ENCODE measurements around the gene NRK. TPM values are rescaled to one million over a fixed set of nuclear protein-coding genes. Genes with fewer than 3 reads are reported as not detected.
"Not testable (repeated sequence)": the region's sequence is repeated elsewhere in the genome, so short reads cannot be mapped to it uniquely, and the experiment has no call there.

Gene NRK
- total RNA-seq, 1 donor from 2014 or later: 0.49 TPM

GRCh38 chrX:105999294-105999693 is 177.0 kb downstream of the NRK start:
- intact Hi-C loops (cut with DNase I): no loop called here
- no peak overlapping the region for H3K27ac ChIP-seq
- TF ChIP-seq, protein P1, sequence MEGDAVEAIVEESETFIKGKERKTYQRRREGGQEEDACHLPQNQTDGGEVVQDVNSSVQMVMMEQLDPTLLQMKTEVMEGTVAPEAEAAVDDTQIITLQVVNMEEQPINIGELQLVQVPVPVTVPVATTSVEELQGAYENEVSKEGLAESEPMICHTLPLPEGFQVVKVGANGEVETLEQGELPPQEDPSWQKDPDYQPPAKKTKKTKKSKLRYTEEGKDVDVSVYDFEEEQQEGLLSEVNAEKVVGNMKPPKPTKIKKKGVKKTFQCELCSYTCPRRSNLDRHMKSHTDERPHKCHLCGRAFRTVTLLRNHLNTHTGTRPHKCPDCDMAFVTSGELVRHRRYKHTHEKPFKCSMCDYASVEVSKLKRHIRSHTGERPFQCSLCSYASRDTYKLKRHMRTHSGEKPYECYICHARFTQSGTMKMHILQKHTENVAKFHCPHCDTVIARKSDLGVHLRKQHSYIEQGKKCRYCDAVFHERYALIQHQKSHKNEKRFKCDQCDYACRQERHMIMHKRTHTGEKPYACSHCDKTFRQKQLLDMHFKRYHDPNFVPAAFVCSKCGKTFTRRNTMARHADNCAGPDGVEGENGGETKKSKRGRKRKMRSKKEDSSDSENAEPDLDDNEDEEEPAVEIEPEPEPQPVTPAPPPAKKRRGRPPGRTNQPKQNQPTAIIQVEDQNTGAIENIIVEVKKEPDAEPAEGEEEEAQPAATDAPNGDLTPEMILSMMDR (IDR thresholded peaks at IDR 0.05): no peak
- no peak for TF ChIP-seq POLR2A (IDR thresholded peaks at IDR 0.05)
- no peak for TF ChIP-seq POLR2AphosphoS5 (IDR thresholded peaks at IDR 0.05; ENCODE audit: insufficient read depth in 1 of 2, low read depth in 1 of 2)

DNA sequence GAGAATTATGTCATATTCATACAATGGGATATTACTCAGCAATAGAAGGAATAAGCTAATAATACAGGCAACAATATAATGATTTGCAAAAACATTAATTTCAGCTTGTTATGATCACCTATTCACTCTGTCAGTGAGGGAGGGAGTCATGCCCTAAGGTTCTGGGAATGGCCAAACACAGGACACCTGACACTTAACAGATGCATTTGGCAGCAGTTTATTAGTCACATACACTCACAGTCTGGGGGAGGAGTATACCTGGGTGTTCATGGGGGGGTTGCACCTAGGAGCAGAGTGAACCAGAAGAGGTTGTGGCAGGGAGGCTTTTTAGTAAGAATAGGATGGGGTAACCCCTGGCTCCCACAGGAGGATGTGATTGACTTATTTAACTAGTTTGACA is 177.9 kb downstream of the NRK start:
- Histone ChIP-seq H3K4me3 (no peak overlapping the region), H3K27me3 (no peaks in the 10 kb centered on the region), H3K36me3 (no peaks in the 10 kb centered on the region), H3K9me3 (no peaks in the 10 kb centered on the region), H3K4me1 (no peaks in the 10 kb centered on the region), H3K27ac (no peak overlapping the region)
- DNase-seq (ENCODE audit: extremely low spot score in 2 of 2): no peak
- intact Hi-C loops (cut with DNase I): no loop called here
- no peak for TF ChIP-seq POLR2A (IDR thresholded peaks at IDR 0.05)
- TF ChIP-seq POLR2AphosphoS5 (IDR thresholded peaks at IDR 0.05; ENCODE audit: insufficient read depth in 1 of 2, low read depth in 1 of 2): no peak
- TF ChIP-seq, protein P1 (IDR thresholded peaks at IDR 0.05): no peak

More at GRCh38 chrX:105999294-105999693, 177.0 kb downstream of the NRK start:
- H3K27me3 ChIP-seq: no peaks in the 10 kb centered on the region
- H3K36me3 ChIP-seq: no peaks in the 10 kb centered on the region
- no peak for DNase-seq (ENCODE audit: extremely low spot score in 2 of 2)
- H3K4me3 ChIP-seq: no peak overlapping the region
- no peaks in the 10 kb centered on the region for H3K9me3 ChIP-seq
- no peaks in the 10 kb centered on the region for H3K4me1 ChIP-seq

- H3K27me3 ChIP-seq; H3K4me3 ChIP-seq; H3K27ac ChIP-seq; H3K36me3 ChIP-seq; H3K4me1 ChIP-seq; H3K9me3 ChIP-seq; DNase-seq (ENCODE audit: extremely low spot score in 2 of 2); intact Hi-C loops (cut with DNase I): not testable (repeated sequence)
Observed at GRCh38 chrX:106000609-106001008, 178.3 kb downstream of the NRK start.

- TF ChIP-seq, protein P1 (IDR thresholded peaks at IDR 0.05): no peak
- TF ChIP-seq POLR2AphosphoS5 (IDR thresholded peaks at IDR 0.05; ENCODE audit: insufficient read depth in 1 of 2, low read depth in 1 of 2) (no peak), POLR2A (IDR thresholded peaks at IDR 0.05) (no peak)
- Histone ChIP-seq H3K27me3 (no peaks in the 10 kb centered on the region), H3K27ac (no peak overlapping the region), H3K4me1 (no peaks in the 10 kb centered on the region), H3K4me3 (no peak overlapping the region), H3K9me3 (no peaks in the 10 kb centered on the region), H3K36me3 (no peaks in the 10 kb centered on the region)
- no peak for DNase-seq (ENCODE audit: extremely low spot score in 2 of 2)
- intact Hi-C loops (cut with DNase I): no loop called here
Observed at GRCh38 chrX:106005684-106006083, 183.3 kb downstream of the NRK start.

- no peaks in the 10 kb centered on the region for H3K36me3 ChIP-seq
- H3K9me3 ChIP-seq: no peaks in the 10 kb centered on the region
- DNase-seq (ENCODE audit: extremely low spot score in 2 of 2): no peak
- no peak overlapping the region for H3K27ac ChIP-seq
- TF ChIP-seq, protein P1 (IDR thresholded peaks at IDR 0.05): no peak
- TF ChIP-seq POLR2AphosphoS5 (IDR thresholded peaks at IDR 0.05; ENCODE audit: insufficient read depth in 1 of 2, low read depth in 1 of 2): no peak
- no peak for TF ChIP-seq POLR2A (IDR thresholded peaks at IDR 0.05)
- H3K4me3 ChIP-seq: no peak overlapping the region
- H3K4me1 ChIP-seq: no peaks in the 10 kb centered on the region
- intact Hi-C loops (cut with DNase I): no loop called here
- no peaks in the 10 kb centered on the region for H3K27me3 ChIP-seq
Observed at GRCh38 chrX:106007815-106008214, 185.5 kb downstream of the NRK start.

Other genes with a start within 250 kb of the NRK start
- not detected for gene SERPINA7, start 216.2 kb downstream of the NRK start, total RNA-seq

Data from vagina (tissue), 2 donors.